Sigmoid colon (tissue), 4 donors: ENCODE measurements around the gene MGAT1.

Experiments
- POLR2A ChIP-seq, 2 donors: fragments of 450-650 bp; IDR thresholded peaks; one replicate each; pipeline ENCODE4 v1.6.1; 2016; ENCODE audit warnings: antibody characterized with exemption in 2 of 2, mild to moderate bottlenecking in 2 of 2, moderate library complexity in 2 of 2
- POLR2AphosphoS5 ChIP-seq, 4 donors: sonication (generic); formaldehyde crosslinking; IDR thresholded peaks; one replicate each; pipeline ENCODE4 v1.6.1; 2017; ENCODE audit warnings: antibody characterized with exemption in 4 of 4
- TF ChIP-seq, protein P1 (sequence below), 4 experiments: fragments of 450-650 bp in 3 of 4; fragments of 200-600 bp in 1 of 4; IDR thresholded peaks; one replicate each; pipeline ENCODE4 v1.5.1; 2016 to 2019; ENCODE audit warnings: antibody characterized with exemption in 4 of 4, mild to moderate bottlenecking in 3 of 4, moderate library complexity in 2 of 4

GRCh38 chr5:180790524-180790923 lies 12.1 kb downstream of the MGAT1 start:
- TF ChIP-seq, protein P1, sequence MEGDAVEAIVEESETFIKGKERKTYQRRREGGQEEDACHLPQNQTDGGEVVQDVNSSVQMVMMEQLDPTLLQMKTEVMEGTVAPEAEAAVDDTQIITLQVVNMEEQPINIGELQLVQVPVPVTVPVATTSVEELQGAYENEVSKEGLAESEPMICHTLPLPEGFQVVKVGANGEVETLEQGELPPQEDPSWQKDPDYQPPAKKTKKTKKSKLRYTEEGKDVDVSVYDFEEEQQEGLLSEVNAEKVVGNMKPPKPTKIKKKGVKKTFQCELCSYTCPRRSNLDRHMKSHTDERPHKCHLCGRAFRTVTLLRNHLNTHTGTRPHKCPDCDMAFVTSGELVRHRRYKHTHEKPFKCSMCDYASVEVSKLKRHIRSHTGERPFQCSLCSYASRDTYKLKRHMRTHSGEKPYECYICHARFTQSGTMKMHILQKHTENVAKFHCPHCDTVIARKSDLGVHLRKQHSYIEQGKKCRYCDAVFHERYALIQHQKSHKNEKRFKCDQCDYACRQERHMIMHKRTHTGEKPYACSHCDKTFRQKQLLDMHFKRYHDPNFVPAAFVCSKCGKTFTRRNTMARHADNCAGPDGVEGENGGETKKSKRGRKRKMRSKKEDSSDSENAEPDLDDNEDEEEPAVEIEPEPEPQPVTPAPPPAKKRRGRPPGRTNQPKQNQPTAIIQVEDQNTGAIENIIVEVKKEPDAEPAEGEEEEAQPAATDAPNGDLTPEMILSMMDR (IDR thresholded peaks at IDR 0.05): no peak
- TF ChIP-seq POLR2AphosphoS5 (IDR thresholded peaks at IDR 0.05): no peak
- no peak for TF ChIP-seq POLR2A (IDR thresholded peaks at IDR 0.05)
